OCI-LY3 (cell line): ENCODE measurements around the gene GRK3.

ENCODE experiments used
- H2AFZ ChIP-seq: fragments of 200-600, 300-600 bp; shearing (Covaris generic); 2 replicates; pipeline ENCODE4 v1.6.0; 2014; ENCODE audit warnings: antibody characterized with exemption, low read depth, low read length
- H3K27ac ChIP-seq: fragments of 200-600, 300-600 bp; sonication (generic); 2 replicates; pipeline ENCODE4 v1.5.1; 2014; ENCODE audit warnings: mild to moderate bottlenecking, low read length, moderate library complexity, mixed read lengths
- H3K27me3 ChIP-seq: fragments of 200-600, 300-600 bp; sonication (generic); 2 replicates; pipeline ENCODE4 v1.6.1; 2014; ENCODE audit warnings: low read depth, low read length, mixed read lengths
- H3K36me3 ChIP-seq: fragments of 200-600, 300-600 bp; sonication (generic); replicated peaks from 2 replicates; pipeline ENCODE3; 2014; ENCODE audit warnings: low read depth, low read length, mixed read lengths
- H3K4me1 ChIP-seq: fragments of 300-600, 200-600 bp; sonication (generic); 2 replicates; pipeline ENCODE4 v1.6.1; 2014; ENCODE audit warnings: low read length, mixed read lengths
- H3K4me2 ChIP-seq: fragments of 200-600, 300-600 bp; sonication (generic); 2 replicates; pipeline ENCODE4 v1.6.1; 2014; ENCODE audit warnings: low read length, mixed read lengths
- H3K4me3 ChIP-seq: fragments of 300-600, 200-600 bp; sonication (generic); 2 replicates; pipeline ENCODE4 v1.5.1; 2014; ENCODE audit warnings: antibody characterized with exemption, mild to moderate bottlenecking, low read length, moderate library complexity
- H3K79me2 ChIP-seq: fragments of 300-600, 200-600 bp; shearing (Covaris generic); 2 replicates; pipeline ENCODE4 v1.6.1; 2014; ENCODE audit warnings: mild to moderate bottlenecking, low read length, mixed read lengths
- H3K9ac ChIP-seq: fragments of 300-600, 200-600 bp; shearing (Covaris generic); 2 replicates; pipeline ENCODE4 v1.6.0; 2014; ENCODE audit warnings: mild to moderate bottlenecking, low read length, moderate library complexity
- H3K9me3 ChIP-seq: fragments of 200-600, 300-600 bp; shearing (Covaris generic); 2 replicates; pipeline ENCODE4 v1.6.1; 2014; ENCODE audit warnings: low read length, mixed read lengths; ENCODE audit not compliant: insufficient read depth
- H4K20me1 ChIP-seq: fragments of 200-600, 300-600 bp; sonication (generic); 2 replicates; pipeline ENCODE4 v1.6.1; 2016; ENCODE audit warnings: low read length, mixed read lengths; ENCODE audit not compliant: insufficient read depth
- CTCF ChIP-seq: fragments of 200-600, 300-600 bp; sonication (generic); IDR thresholded peaks from 2 replicates; pipeline ENCODE4 v1.5.1; 2014; ENCODE audit warnings: antibody characterized with exemption, low read length, low read depth
- EZH2phosphoT487 ChIP-seq: fragments of 200-600 bp; shearing (Covaris generic); IDR thresholded peaks from 2 replicates; pipeline ENCODE4 v1.6.1; 2018; ENCODE audit warnings: antibody characterized with exemption, mixed run types, low read depth

Gene GRK3

GRCh38 chr22:25672289-25673084, 108.0 kb downstream of the GRK3 start:
- H4K20me1 ChIP-seq = peaks cover 12% of the 10 kb centered on the region
- H3K4me1 ChIP-seq = peaks cover 18% of the 10 kb centered on the region
- H3K4me3 ChIP-seq = no peak overlapping the region
- H3K79me2 ChIP-seq = 0 out of 2 replicates have a peak, but pooled peaks cover 8% of the 10 kb centered on the region
- H3K27ac ChIP-seq = peak overlapping the region; percentile 22
- no peaks in the 10 kb centered on the region for H3K27me3 ChIP-seq
- H3K9ac ChIP-seq = no peak overlapping the region
- H2AFZ ChIP-seq = no peak overlapping the region
- no peak overlapping the region for H3K4me2 ChIP-seq
- no peaks in the 10 kb centered on the region for H3K9me3 ChIP-seq
- H3K36me3 ChIP-seq = peaks cover 56% of the 10 kb centered on the region
- TF ChIP-seq EZH2phosphoT487 (no peak), CTCF (no peak)

- Histone ChIP-seq H3K9me3 (no peaks in the 10 kb centered on the region), H3K4me3 (no peak overlapping the region), H3K4me2 (no peak overlapping the region), H2AFZ (no peak overlapping the region), H3K27me3 (no peaks in the 10 kb centered on the region), H3K79me2 (0 out of 2 replicates have a peak, but pooled peaks cover 8% of the 10 kb centered on the region), H4K20me1 (peaks cover 5% of the 10 kb centered on the region), H3K4me1 (peaks cover 18% of the 10 kb centered on the region), H3K36me3 (peaks cover 49% of the 10 kb centered on the region), H3K27ac (no peak overlapping the region), H3K9ac (no peak overlapping the region)
- TF ChIP-seq CTCF = no peak
- no peak for TF ChIP-seq EZH2phosphoT487
Measured at GRCh38 chr22:25673713-25674112, 109.2 kb downstream of the GRK3 start.

- no peak overlapping the region for H3K9ac ChIP-seq
- no peak overlapping the region for H3K27ac ChIP-seq
- no peak overlapping the region for H3K4me2 ChIP-seq
- no peak overlapping the region for H2AFZ ChIP-seq
- H3K4me1 ChIP-seq = peaks cover 3% of the 10 kb centered on the region; the same call in 1 of the 2 replicates
- peaks cover under 1% of the 10 kb centered on the region; the same call in 1 of the 2 replicates for H4K20me1 ChIP-seq
- peaks cover 58% of the 10 kb centered on the region for H3K36me3 ChIP-seq
- H3K79me2 ChIP-seq = 0 out of 2 replicates have a peak, but pooled peaks cover 11% of the 10 kb centered on the region
- H3K9me3 ChIP-seq = no peaks in the 10 kb centered on the region
- TF ChIP-seq EZH2phosphoT487 = no peak
- TF ChIP-seq CTCF = no peak
- H3K4me3 ChIP-seq = no peak overlapping the region
- H3K27me3 ChIP-seq = no peaks in the 10 kb centered on the region
Measured at GRCh38 chr22:25677631-25678030, 113.2 kb downstream of the GRK3 start.

GRCh38 chr22:25680051-25680450, 115.6 kb downstream of the GRK3 start:
- no peak overlapping the region for H2AFZ ChIP-seq
- no peaks in the 10 kb centered on the region for H3K4me1 ChIP-seq
- no peak overlapping the region for H3K9ac ChIP-seq
- no peaks in the 10 kb centered on the region for H3K9me3 ChIP-seq
- no peak for TF ChIP-seq CTCF
- TF ChIP-seq EZH2phosphoT487 = no peak
- peaks cover 11% of the 10 kb centered on the region; the same call in 1 of the 2 replicates for H3K79me2 ChIP-seq
- peaks cover 55% of the 10 kb centered on the region for H3K36me3 ChIP-seq
- no peak overlapping the region for H3K4me3 ChIP-seq
- no peaks in the 10 kb centered on the region for H3K27me3 ChIP-seq
- no peak overlapping the region for H3K4me2 ChIP-seq
- no peak overlapping the region; the same call in 1 of the 2 replicates for H3K27ac ChIP-seq
- H4K20me1 ChIP-seq = peaks cover 9% of the 10 kb centered on the region; the same call in 1 of the 2 replicates
